D341Med (cell line): ENCODE data around the gene MDM4.

Experiments used
- DNase-seq: peaks from one replicate; pipeline ENCODE4 v3.0.0; 2012; ENCODE audit warnings: low spot score

MDM4 gene

GRCh38 chr1:204493145-204493983 is 22.8 kb upstream of the MDM4 start:
- DNase-seq = no peak

GRCh38 chr1:204493984-204494280 is 22.3 kb upstream of the MDM4 start:
- DNase-seq = peak; percentile 67

- DNase-seq = peak; percentile 90
Observed at GRCh38 chr1:204494281-204495077, 21.7 kb upstream of the MDM4 start, which contains the start of gene PIK3C2B. Gene PIK3C2B (minus strand): TSS chr1:204494805. CDS start chr1:204469802, 25,003 bp downstream.

GRCh38 chr1:204495078-204495753 is 21.0 kb upstream of the MDM4 start:
- DNase-seq = no peak

GRCh38 chr1:204495777-204496176 is 20.4 kb upstream of the MDM4 start:
- no peak for DNase-seq

GRCh38 chr1:204498981-204499380 is 17.2 kb upstream of the MDM4 start:
- DNase-seq = no peak

GRCh38 chr1:204499511-204500468 is 16.4 kb upstream of the MDM4 start:
- DNase-seq = no peak

GRCh38 chr1:204502241-204502640 is 14.0 kb upstream of the MDM4 start:
- DNase-seq = no peak

GRCh38 chr1:204503122-204503912 is 12.9 kb upstream of the MDM4 start:
- DNase-seq = no peak

GRCh38 chr1:204503913-204504519 is 12.2 kb upstream of the MDM4 start:
- DNase-seq = no peak

- DNase-seq = no peak
Observed at GRCh38 chr1:204505674-204506200, 10.5 kb upstream of the MDM4 start.

- peak; percentile 54 for DNase-seq
Observed at GRCh38 chr1:204506201-204506968, 9.8 kb upstream of the MDM4 start.

- peak; percentile 65 for DNase-seq
Observed at GRCh38 chr1:204506969-204507316, 9.3 kb upstream of the MDM4 start.

- peak; percentile 70 for DNase-seq
Observed at GRCh38 chr1:204507317-204508105, 8.7 kb upstream of the MDM4 start.

- no peak for DNase-seq
Observed at GRCh38 chr1:204509186-204509635, 7.0 kb upstream of the MDM4 start.

- DNase-seq = no peak
Observed at GRCh38 chr1:204511366-204511765, 4.8 kb upstream of the MDM4 start.

- no peak for DNase-seq
Observed at GRCh38 chr1:204513117-204513716, 3.0 kb upstream of the MDM4 start.

- DNase-seq = no peak
Observed at GRCh38 chr1:204514828-204515227, 1.4 kb upstream of the MDM4 start.
